A673 (cell line): ENCODE data around the gene MEGF6.

Source experiments
- CTCF ChIP-seq: fragments of 300-800, 200-600 bp; sonication (generic); conservative IDR thresholded peaks from 2 replicates; pipeline ENCODE4 v1.5.1; 2017; ENCODE audit warnings: low read depth, mild to moderate bottlenecking, antibody characterized with exemption, low read length, moderate library complexity, mixed read lengths
- EZH2 ChIP-seq: fragments of 200-600 bp; sonication (generic); IDR thresholded peaks from 2 replicates; pipeline ENCODE4 v1.6.1; 2017; ENCODE audit warnings: borderline replicate concordance, low read depth, mild to moderate bottlenecking, mixed read lengths, antibody characterized with exemption, low read length; ENCODE audit not compliant: poor library complexity, severe bottlenecking

- no peak for TF ChIP-seq CTCF
- TF ChIP-seq EZH2, result no peak
Measured at GRCh38 chr1:3638676-3639075, 27.4 kb upstream of the MEGF6 start.
